AG04449 (cell line): ENCODE measurements around the gene CACNB4.

Source experiments
- CTCF ChIA-PET: fragments of 350-600 bp; formaldehyde crosslinking; extraction: SDS; loops from one replicate; lab custom pipeline; 2021; ENCODE audit warnings: antibody characterized with exemption; lab: Yijun Ruan, JAX
- POLR2A ChIA-PET: fragments of 400-600, 350-600 bp; formaldehyde crosslinking; extraction: SDS; loops from one replicate; lab custom pipeline; 2020; ENCODE audit warnings: antibody characterized with exemption, inconsistent platforms; lab: Yijun Ruan, JAX
- DNase-seq: peaks from one replicate; pipeline ENCODE4 v3.0.0-alpha.2; 2010; ENCODE audit warnings: low read depth, low spot score
- H3K4me3 ChIP-seq: 2 replicates; pipeline ENCODE4 v1.5.1; 2011; ENCODE audit warnings: low read depth, mild to moderate bottlenecking, control low read depth, low read length
- CTCF ChIP-seq: IDR thresholded peaks from one replicate; pipeline ENCODE4 v1.5.1; 2011; ENCODE audit warnings: mild to moderate bottlenecking, moderate library complexity, low read length, control low read depth, inconsistent platforms; ENCODE audit not compliant: insufficient read depth; ENCODE audit errors: missing control alignments

The CACNB4 gene

GRCh38 chr2:151852260-151853069 is 246.4 kb downstream of the CACNB4 start:
- POLR2A ChIA-PET, result no interaction called here
- CTCF ChIA-PET, result no interaction called here
- no peak for TF ChIP-seq CTCF
- H3K4me3 ChIP-seq, result no peak overlapping the region
- DNase-seq, result no peak

- TF ChIP-seq CTCF, result no peak
- ChIA-PET CTCF (no interaction called here), POLR2A (no interaction called here)
- H3K4me3 ChIP-seq, result no peak overlapping the region
- no peak for DNase-seq
Observed at GRCh38 chr2:151851761-151852160, 247.1 kb downstream of the CACNB4 start.

GRCh38 chr2:151849413-151850010 is 249.3 kb downstream of the CACNB4 start:
- POLR2A ChIA-PET, result no interaction called here
- no peak for DNase-seq
- no peak overlapping the region for H3K4me3 ChIP-seq
- no peak for TF ChIP-seq CTCF
- CTCF ChIA-PET, result interaction anchor here (0.6 kb wide), 1 partner anchor 176 kb away, joined by 3 read pairs; no protein-coding TSS in a partner anchor

- ChIA-PET POLR2A (no interaction called here), CTCF (no interaction called here)
- no peak for TF ChIP-seq CTCF
- no peak overlapping the region for H3K4me3 ChIP-seq
- no peak for DNase-seq
Observed at GRCh38 chr2:151845884-151846283, 253.0 kb downstream of the CACNB4 start.

GRCh38 chr2:151845481-151845880 is 253.4 kb downstream of the CACNB4 start:
- TF ChIP-seq CTCF, result no peak
- CTCF ChIA-PET, result no interaction called here
- no peak for DNase-seq
- POLR2A ChIA-PET, result interaction anchor here (0.6 kb wide), 1 partner anchor 17 kb away, joined by 3 read pairs; the partner anchor contains the start of gene ARL5A
- no peak overlapping the region for H3K4me3 ChIP-seq

GRCh38 chr2:151844211-151844896 is 254.5 kb downstream of the CACNB4 start:
- ChIA-PET POLR2A (no interaction called here), CTCF (no interaction called here)
- no peak for DNase-seq
- no peak for TF ChIP-seq CTCF
- no peak overlapping the region for H3K4me3 ChIP-seq
